ENCODE results near the gene TARBP1. TPM values are rescaled to one million over a fixed set of nuclear protein-coding genes. Genes with fewer than 3 reads are reported as not detected.
A peak's percentile ranks its signal among the peaks of the same experiment; 100 is the strongest.
"Not testable (repeated sequence)": the region's sequence is repeated elsewhere in the genome, so short reads cannot be mapped to it uniquely, and the experiment has no call there.

The TARBP1 gene
- total RNA-seq, 2 experiments from 2014 or later = 38.4 to 40.9 TPM

- intact Hi-C loops (cut with DNase I, micrococcal nuclease) = no loop called here
- H3K36me3 Mint-ChIP-seq (ENCODE audit: low read depth) = no peaks in the 10 kb centered on the region
- ATAC-seq (ENCODE audit: poor library complexity) = no peak
Measured at GRCh38 chr1:234361102-234361603, 117.8 kb downstream of the TARBP1 start.

GRCh38 chr1:234357831-234358230 is 121.1 kb downstream of the TARBP1 start:
- DNase-seq (no peak), ATAC-seq (ENCODE audit: poor library complexity) (no peak)
- H3K4me1 ChIP-seq (ENCODE audit: insufficient read depth, low read length) = no peaks in the 10 kb centered on the region
- H3K9me3 ChIP-seq (ENCODE audit: control insufficient read depth in 1 of 2, insufficient read depth in 1 of 2, low read length in 2 of 2) = no peaks in the 10 kb centered on the region
- no peaks in the 10 kb centered on the region for H3K9me3 Mint-ChIP-seq
- H3K36me3 Mint-ChIP-seq (ENCODE audit: low read depth) = no peaks in the 10 kb centered on the region
- ChIA-PET POLR2A (interaction anchor here (0.6 to 1.3 kb wide), 2 partner anchors 13 to 15 kb away, joined by 3 to 11 read pairs; partner anchors contain the start of gene COA6), CTCF (interaction anchor here (3.2 kb wide), 1 partner anchor 31 kb away, joined by 10 read pairs; no protein-coding TSS in a partner anchor)
- no peaks in the 10 kb centered on the region for H3K27me3 Mint-ChIP-seq
- H3K27ac ChIP-seq (ENCODE audit: low read depth in 1 of 2, low read length in 2 of 2) = no peak overlapping the region
- no peak overlapping the region for H3K27ac Mint-ChIP-seq
- no peaks in the 10 kb centered on the region for H3K4me1 Mint-ChIP-seq (ENCODE audit: low read depth)
- intact Hi-C loops (cut with DNase I, micrococcal nuclease) = no loop called here
- H3K36me3 ChIP-seq (ENCODE audit: insufficient read depth, low read length) = no peaks in the 10 kb centered on the region
- no peaks in the 10 kb centered on the region for H3K27me3 ChIP-seq (ENCODE audit: control insufficient read depth in 1 of 2, insufficient read depth in 2 of 2, low read length in 2 of 2)
- H3K4me3 ChIP-seq (ENCODE audit: low read length) = no peak overlapping the region
- no peak overlapping the region for H3K4me3 Mint-ChIP-seq
- no peak for TF ChIP-seq CTCF (IDR thresholded peaks at IDR 0.05)

More at GRCh38 chr1:234361102-234361603, 117.8 kb downstream of the TARBP1 start:
- Mint-ChIP-seq H3K9me3 (no peaks in the 10 kb centered on the region), H3K4me1 (ENCODE audit: low read depth) (no peaks in the 10 kb centered on the region), H3K4me3 (no peak overlapping the region), H3K27me3 (no peaks in the 10 kb centered on the region), H3K27ac (no peak overlapping the region)
- TF ChIP-seq CTCF (IDR thresholded peaks at IDR 0.05) = no peak
- ChIA-PET CTCF (no interaction called here), POLR2A (no interaction called here)
- Histone ChIP-seq H3K4me3 (ENCODE audit: low read length) (no peak overlapping the region), H3K27ac (ENCODE audit: low read depth in 1 of 2, low read length in 2 of 2) (no peak overlapping the region), H3K36me3 (ENCODE audit: insufficient read depth, low read length) (no peaks in the 10 kb centered on the region), H3K9me3 (ENCODE audit: control insufficient read depth in 1 of 2, insufficient read depth in 1 of 2, low read length in 2 of 2) (no peaks in the 10 kb centered on the region), H3K27me3 (ENCODE audit: control insufficient read depth in 1 of 2, insufficient read depth in 2 of 2, low read length in 2 of 2) (no peaks in the 10 kb centered on the region), H3K4me1 (ENCODE audit: insufficient read depth, low read length) (no peaks in the 10 kb centered on the region)
- no peak for DNase-seq

GRCh38 chr1:234356615-234357269 is 122.2 kb downstream of the TARBP1 start:
- Mint-ChIP-seq H3K4me3 (peak overlapping the region; percentile 61), H3K27ac (peak overlapping the region; percentile 80)
- Histone ChIP-seq H3K27ac (ENCODE audit: low read depth in 1 of 2, low read length in 2 of 2) (peak overlapping the region; percentile 25 to 42), H3K4me3 (ENCODE audit: low read length) (peak overlapping the region; percentile 56)
- H3K4me1 Mint-ChIP-seq (ENCODE audit: low read depth); H3K36me3 ChIP-seq (ENCODE audit: insufficient read depth, low read length); intact Hi-C loops (cut with DNase I, micrococcal nuclease); H3K9me3 ChIP-seq (ENCODE audit: control insufficient read depth in 1 of 2, insufficient read depth in 1 of 2, low read length in 2 of 2); H3K36me3 Mint-ChIP-seq (ENCODE audit: low read depth); H3K27me3 Mint-ChIP-seq; H3K9me3 Mint-ChIP-seq; H3K27me3 ChIP-seq (ENCODE audit: control insufficient read depth in 1 of 2, insufficient read depth in 2 of 2, low read length in 2 of 2); H3K4me1 ChIP-seq (ENCODE audit: insufficient read depth, low read length): not testable (repeated sequence)
- POLR2A ChIA-PET = interaction anchor here (0.7 to 1.4 kb wide), 4 partner anchors 16 to 166 kb away, joined by 3 to 11 read pairs (median 4); partner anchors contain the start of gene COA6
- ATAC-seq (ENCODE audit: poor library complexity) (peak; percentile 32), DNase-seq (peak in 13 of 14 experiments; percentile 11 to 70 (median 46))
- CTCF ChIA-PET = interaction anchor here (3.2 kb wide), 1 partner anchor 30 kb away, joined by 10 read pairs; no protein-coding TSS in a partner anchor

All from CD4-positive, alpha-beta T cell (primary cell).